ENCODE data around the gene RPL21. TPM values are rescaled to one million over a fixed set of nuclear protein-coding genes. Genes with fewer than 3 reads are reported as not detected.
"Not testable (repeated sequence)": the region's sequence is repeated elsewhere in the genome, so short reads cannot be mapped to it uniquely, and the experiment has no call there.

The RPL21 gene
- total RNA-seq, 1 donor from 2014 or later, result 1,036 TPM

DNA sequence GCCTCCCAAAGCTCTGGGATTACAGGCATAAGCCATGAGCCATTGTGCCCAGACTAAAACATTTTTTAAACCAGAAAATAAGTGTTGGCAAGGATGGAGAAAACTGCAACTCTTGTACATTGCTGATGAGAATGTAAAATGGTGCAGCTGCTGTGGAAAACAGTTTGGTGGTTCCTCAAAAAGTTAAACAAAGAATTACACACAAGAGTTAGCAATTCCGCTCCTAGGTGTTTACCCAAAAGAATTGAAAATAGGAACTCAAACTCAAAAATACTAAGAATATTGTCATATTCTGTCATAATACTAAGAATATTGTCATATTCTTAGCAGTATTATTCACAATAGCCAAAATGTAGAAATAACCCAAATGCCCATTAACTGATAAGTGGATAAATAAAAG, 40.1 kb upstream of the RPL21 start:
- Mint-ChIP-seq H3K27ac (no peak overlapping the region), H3K9me3 (no peaks in the 10 kb centered on the region), H3K27me3 (peaks cover 3% of the 10 kb centered on the region), H3K36me3 (no peaks in the 10 kb centered on the region), H3K4me1 (ENCODE audit: unreplicated experiment) (no peaks in the 10 kb centered on the region), H3K4me3 (no peak overlapping the region)
- DNase-seq (ENCODE audit: extremely low spot score, unreplicated experiment), result no peak
- TF ChIP-seq, protein P1, sequence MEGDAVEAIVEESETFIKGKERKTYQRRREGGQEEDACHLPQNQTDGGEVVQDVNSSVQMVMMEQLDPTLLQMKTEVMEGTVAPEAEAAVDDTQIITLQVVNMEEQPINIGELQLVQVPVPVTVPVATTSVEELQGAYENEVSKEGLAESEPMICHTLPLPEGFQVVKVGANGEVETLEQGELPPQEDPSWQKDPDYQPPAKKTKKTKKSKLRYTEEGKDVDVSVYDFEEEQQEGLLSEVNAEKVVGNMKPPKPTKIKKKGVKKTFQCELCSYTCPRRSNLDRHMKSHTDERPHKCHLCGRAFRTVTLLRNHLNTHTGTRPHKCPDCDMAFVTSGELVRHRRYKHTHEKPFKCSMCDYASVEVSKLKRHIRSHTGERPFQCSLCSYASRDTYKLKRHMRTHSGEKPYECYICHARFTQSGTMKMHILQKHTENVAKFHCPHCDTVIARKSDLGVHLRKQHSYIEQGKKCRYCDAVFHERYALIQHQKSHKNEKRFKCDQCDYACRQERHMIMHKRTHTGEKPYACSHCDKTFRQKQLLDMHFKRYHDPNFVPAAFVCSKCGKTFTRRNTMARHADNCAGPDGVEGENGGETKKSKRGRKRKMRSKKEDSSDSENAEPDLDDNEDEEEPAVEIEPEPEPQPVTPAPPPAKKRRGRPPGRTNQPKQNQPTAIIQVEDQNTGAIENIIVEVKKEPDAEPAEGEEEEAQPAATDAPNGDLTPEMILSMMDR (conservative IDR thresholded peaks at IDR 0.05), result no peak

DNA sequence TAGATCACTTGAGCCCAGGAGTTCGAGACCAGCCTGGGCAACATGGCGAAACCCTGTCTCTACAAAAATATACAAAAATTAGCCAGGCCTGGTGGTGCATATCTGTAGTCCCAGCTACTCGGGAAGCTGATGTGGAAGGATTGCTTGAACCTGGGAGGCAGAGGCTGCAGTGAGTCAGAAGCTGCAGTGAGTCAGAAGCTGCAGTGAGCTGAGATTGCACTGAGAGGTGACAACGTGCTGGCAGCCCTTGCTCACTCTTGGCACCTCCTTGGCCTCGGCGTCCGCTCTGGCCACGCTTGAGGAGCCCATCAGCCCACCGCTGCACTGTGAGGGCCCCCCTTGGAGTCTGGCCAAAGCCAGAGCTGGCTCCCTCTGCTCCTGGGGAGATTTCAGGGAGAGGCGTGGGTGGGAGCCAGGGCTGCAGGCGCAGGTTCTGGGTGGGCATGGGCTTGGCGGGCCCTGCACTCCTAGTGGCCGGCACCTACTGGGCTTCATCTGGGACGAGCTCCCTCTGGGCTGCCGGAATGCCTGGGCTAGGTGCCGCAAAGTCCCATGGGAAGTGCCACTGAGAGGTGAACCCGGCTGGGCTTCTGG, 39.5 kb upstream of the RPL21 start:
- TF ChIP-seq, protein P1 (conservative IDR thresholded peaks at IDR 0.05), result no peak
- no peaks in the 10 kb centered on the region for H3K36me3 Mint-ChIP-seq

DNA sequence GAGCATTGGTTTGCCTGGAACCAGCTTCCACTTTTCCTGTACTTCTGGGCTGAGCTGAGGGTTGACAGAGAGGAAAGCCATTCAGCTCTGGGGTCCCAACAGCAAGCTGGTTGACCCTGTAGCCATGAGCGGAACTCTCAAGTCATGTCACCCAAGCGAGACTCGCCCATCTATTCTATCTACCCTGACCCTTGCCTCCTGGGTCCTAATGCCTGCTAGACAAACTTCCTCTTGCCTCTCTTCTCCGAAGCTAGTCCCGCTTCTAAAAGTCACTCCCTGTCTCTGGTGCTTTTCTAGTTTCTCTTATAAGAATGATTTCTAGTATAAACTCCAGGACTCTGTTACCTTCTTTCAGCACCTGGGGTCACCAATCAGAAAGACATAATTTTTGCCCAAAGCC, 38.0 kb upstream of the RPL21 start:
- not testable (repeated sequence) for H3K4me3 Mint-ChIP-seq; H3K36me3 Mint-ChIP-seq; H3K27ac Mint-ChIP-seq; H3K27me3 Mint-ChIP-seq; H3K9me3 Mint-ChIP-seq; DNase-seq (ENCODE audit: extremely low spot score, unreplicated experiment); H3K4me1 Mint-ChIP-seq (ENCODE audit: unreplicated experiment)

More for the DNA sequence above, 39.5 kb upstream of the RPL21 start:
- no peaks in the 10 kb centered on the region for H3K4me1 Mint-ChIP-seq (ENCODE audit: unreplicated experiment)
- H3K9me3 Mint-ChIP-seq, result no peaks in the 10 kb centered on the region
- H3K4me3 Mint-ChIP-seq, result no peak overlapping the region
- H3K27me3 Mint-ChIP-seq, result peaks cover 3% of the 10 kb centered on the region
- DNase-seq (ENCODE audit: extremely low spot score, unreplicated experiment), result no peak
- H3K27ac Mint-ChIP-seq, result no peak overlapping the region

DNA sequence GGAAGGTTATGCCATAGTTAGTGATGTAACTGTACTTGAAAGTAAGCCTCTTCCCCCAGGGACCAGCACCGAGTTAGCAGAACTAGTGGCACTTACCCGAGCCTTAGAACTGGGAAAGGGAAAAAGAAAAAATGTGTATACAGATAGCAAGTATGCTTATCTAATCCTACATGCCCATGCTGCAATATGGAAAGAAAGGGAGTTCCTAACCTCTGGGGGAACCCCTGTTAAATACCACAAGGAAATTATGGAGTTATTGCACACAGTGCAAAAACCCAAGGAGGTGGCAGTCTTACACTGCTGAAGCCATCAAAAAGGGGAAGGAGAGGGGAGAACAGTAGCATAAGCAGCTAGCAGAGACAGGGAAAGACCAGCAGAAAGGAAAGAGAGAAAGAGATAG, 33.6 kb upstream of the RPL21 start:
- H3K36me3 Mint-ChIP-seq; DNase-seq (ENCODE audit: extremely low spot score, unreplicated experiment); H3K9me3 Mint-ChIP-seq; H3K4me1 Mint-ChIP-seq (ENCODE audit: unreplicated experiment); H3K4me3 Mint-ChIP-seq; H3K27me3 Mint-ChIP-seq; H3K27ac Mint-ChIP-seq: not testable (repeated sequence)

DNA sequence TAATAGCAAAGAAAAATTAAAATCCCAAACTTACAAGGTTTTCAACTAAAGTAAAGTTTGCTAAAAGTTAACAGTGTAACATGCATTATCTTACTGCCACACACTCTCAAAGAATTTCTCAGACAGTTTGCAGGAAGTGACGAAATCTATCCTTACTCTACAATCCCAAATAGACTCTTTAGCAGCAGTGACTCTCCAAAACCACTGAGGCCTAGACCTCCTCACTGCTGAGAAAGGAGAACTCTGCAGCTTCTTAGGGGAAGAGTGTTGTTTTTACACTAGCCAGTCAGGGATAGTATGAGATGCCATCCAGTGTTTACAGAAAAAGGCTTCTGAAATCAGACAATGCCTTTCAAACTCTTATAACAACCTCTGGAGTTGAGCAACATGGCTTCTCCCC, 32.5 kb upstream of the RPL21 start:
- not testable (repeated sequence) for H3K4me1 Mint-ChIP-seq (ENCODE audit: unreplicated experiment); H3K27me3 Mint-ChIP-seq; H3K27ac Mint-ChIP-seq; H3K9me3 Mint-ChIP-seq; DNase-seq (ENCODE audit: extremely low spot score, unreplicated experiment); H3K4me3 Mint-ChIP-seq; H3K36me3 Mint-ChIP-seq

DNA sequence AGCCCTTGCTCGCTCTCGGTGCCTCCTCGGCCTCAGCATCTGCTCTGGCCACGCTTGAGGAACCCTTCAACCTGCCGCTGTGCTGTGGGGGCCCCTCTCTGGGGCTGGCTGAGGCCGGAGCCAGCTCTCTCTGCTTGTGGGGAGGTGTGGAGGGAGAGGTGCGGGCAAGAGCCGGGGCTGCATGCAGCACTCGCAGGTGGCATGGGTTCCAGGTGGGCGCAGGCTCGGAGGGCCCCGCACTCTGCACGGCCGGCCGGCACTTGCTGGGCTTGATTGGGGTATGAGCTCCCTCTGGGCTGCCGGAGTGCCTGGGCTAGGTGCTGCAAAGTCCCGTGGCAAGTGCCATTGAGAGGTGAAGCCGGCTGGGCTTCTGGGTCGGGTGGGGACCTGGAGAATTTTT, 31.7 kb upstream of the RPL21 start:
- no peaks in the 10 kb centered on the region for H3K36me3 Mint-ChIP-seq
- no peak overlapping the region for H3K27ac Mint-ChIP-seq

DNA sequence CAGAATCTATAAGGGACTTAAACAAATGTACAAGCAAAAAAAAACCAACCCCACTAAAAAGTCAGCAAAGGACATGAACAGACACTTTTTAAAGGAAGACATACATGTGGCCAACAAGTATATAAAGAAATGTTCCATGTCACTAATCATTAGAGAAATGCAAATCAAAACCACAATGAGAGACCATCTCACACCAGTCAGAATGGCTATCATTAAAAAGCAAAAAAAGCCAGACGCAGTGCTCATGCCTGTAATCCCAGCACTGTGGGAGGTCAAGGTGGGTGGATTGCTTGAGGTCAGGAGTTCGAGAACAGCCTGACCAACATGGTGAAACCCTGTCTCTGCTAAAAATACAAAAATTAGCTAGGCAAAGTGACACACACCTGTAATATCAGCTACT, 29.3 kb upstream of the RPL21 start:
- H3K9me3 Mint-ChIP-seq; DNase-seq (ENCODE audit: extremely low spot score, unreplicated experiment); H3K27me3 Mint-ChIP-seq; H3K4me1 Mint-ChIP-seq (ENCODE audit: unreplicated experiment); H3K4me3 Mint-ChIP-seq; H3K36me3 Mint-ChIP-seq; H3K27ac Mint-ChIP-seq: not testable (repeated sequence)

More for the DNA sequence above, 31.7 kb upstream of the RPL21 start:
- H3K9me3 Mint-ChIP-seq, result no peaks in the 10 kb centered on the region
- TF ChIP-seq, protein P1 (conservative IDR thresholded peaks at IDR 0.05), result no peak
- peaks cover 6% of the 10 kb centered on the region for H3K27me3 Mint-ChIP-seq
- H3K4me3 Mint-ChIP-seq, result no peak overlapping the region
- H3K4me1 Mint-ChIP-seq (ENCODE audit: unreplicated experiment), result no peaks in the 10 kb centered on the region
- DNase-seq (ENCODE audit: extremely low spot score, unreplicated experiment), result no peak

DNA sequence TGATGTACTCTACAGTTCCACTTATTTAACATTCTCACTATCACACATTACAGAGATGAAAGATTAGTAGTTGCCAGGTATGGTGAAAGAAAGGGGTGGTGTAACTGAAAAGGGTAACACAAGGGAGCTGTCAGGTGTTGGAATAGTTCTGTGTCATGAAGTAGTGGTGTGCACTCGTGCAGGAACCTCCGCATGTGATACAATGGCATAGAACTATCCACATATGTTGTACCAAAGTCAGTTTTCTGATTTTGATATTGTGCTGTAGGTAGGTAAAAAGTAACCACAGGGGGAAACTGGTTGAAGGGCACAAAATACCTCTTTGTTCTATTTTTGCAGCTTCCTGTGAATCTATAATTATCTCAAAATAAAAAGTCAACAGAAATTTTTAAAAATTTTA, 24.4 kb upstream of the RPL21 start:
- H3K36me3 Mint-ChIP-seq, result peaks cover 2% of the 10 kb centered on the region
- no peak for DNase-seq (ENCODE audit: extremely low spot score, unreplicated experiment)
- no peaks in the 10 kb centered on the region for H3K27me3 Mint-ChIP-seq
- TF ChIP-seq, protein P1 (conservative IDR thresholded peaks at IDR 0.05), result no peak
- H3K27ac Mint-ChIP-seq, result no peak overlapping the region
- peaks cover 3% of the 10 kb centered on the region for H3K9me3 Mint-ChIP-seq
- no peak overlapping the region for H3K4me3 Mint-ChIP-seq
- H3K4me1 Mint-ChIP-seq (ENCODE audit: unreplicated experiment), result no peaks in the 10 kb centered on the region

Measured in type B pancreatic cell (in vitro differentiated cells).